GM18907 (cell line): ENCODE data around the gene COL2A1.

Experiments used
- ATAC-seq: cut with Tn5 transposase; IDR thresholded peaks from one replicate; pipeline ENCODE4 v1.9.1; 2021; ENCODE audit warnings: mild to moderate bottlenecking, moderate library complexity; ENCODE audit not compliant: unreplicated experiment

Gene COL2A1

DNA sequence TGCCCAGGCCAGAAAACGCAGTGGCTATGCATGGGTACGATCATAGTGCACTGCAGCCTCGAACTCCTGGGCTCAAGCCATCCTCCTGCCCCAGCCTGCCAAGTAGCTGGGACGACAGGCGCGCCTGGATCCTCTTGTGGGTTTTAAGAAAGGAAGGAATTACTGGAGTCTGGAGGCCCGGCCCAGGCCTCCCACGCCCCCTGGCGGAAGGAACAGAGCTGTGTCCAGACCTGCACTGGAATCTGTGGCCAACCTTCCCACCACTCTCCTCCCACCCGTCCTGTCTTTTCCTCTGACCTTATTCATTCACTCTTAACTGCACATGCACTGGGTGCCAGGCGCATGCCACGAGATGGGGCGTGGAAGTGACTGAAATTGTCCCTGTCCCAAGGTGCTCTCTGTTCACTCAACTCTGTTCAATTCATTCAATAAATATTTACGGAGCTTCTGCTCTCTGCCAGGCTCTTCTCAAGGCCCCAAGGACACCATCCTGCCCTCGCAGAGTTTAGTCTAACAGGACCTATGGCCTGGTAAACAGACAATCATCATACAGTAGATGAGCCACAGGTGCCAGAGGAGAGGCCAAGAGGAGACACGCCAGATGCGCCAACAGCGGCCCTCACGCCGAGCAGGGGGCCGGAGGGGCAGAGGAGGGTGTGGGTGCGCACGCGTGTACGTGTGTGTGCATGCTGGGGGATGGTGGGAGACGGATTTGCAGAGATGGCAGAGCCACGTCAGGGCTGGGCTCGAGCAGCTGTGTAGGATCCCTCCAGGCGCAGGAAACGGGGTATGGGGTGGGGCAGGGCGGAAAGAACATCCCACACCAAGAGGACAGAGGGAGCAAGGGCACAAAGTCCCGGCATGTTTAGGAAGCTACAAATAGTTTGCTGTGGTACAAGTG lies 54.6 kb downstream of the COL2A1 start:
- no peak for ATAC-seq

DNA sequence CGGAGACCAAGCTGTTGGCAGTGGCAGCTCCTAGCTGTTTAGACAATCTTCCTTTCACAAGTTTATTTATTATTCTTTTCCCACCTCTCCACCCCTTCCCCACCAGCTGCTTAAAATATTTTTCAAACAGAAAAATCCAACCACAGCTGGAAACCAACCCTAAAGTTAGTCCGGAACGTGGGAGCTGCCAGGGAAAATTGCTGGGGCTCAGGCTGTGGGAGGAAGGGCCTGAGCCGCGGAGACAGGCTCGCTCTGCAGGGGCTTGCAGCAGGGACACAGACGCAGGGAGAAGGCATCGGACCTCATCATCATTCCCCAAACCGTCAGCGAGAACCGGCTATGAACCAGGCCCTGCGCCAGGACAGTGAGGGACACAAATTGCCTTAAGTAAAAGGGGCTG lies 56.9 kb downstream of the COL2A1 start:
- no peak for ATAC-seq

DNA sequence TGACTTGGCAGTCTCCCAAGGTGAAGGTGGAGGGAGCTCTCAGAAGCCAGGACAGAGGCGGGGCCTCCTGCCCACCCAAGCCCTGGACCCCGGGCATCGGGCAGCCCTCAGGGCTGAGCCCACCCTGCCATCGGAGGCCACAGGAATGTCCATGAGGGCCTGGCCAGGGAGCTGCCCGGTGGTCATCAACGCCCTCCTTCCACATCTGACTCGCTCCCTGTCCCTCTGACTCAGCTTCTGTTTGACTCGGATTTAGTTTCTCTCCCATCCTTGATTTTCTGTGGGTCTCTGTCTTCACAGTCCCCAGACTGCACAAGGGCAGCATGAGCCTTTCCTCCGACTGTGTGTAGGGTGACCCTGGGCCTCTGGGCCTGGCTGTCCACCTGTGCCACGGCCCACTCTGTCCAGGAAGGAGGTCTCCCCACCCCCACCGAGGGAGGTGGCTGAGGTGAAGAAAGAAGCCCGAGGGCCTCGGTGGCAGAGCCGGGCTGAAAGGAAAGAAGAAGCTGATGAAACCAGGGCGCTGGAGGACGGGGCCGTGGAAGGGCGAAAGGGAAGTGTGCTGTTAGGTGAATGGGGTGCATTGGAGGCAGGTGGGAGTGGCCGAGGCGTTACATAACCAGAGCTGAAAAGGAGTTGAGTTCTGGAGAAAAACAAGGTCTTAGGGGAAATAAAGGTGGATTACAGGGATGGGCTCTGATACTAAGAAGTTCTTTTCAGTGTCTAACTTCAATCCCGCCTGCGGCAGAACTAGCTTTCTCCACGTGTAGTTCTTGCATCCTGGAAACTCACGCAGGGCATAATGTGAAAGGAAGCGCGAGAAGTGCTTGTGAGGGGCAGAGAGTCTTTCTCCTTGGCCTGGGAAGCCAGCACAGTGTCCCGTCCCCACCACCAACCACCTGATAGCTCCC lies 57.6 kb downstream of the COL2A1 start:
- ATAC-seq = no peak

DNA sequence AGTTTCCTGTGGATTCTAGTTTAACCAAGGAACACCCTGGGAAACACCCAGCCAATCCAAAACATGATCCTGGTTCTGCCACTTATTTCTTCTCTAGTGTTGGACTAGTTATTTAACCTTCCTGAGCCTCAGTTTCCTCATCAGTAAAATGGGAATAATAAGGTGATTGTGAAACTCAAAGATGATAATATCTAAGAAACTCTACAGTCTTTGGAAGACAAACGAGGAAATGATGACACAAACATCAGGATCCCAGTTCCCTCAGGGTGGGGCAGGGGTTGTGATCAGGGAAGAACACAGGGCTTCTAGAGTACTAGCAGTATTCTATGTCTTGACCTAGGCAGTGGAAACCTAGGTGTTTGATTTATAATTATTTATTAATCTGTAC lies 58.9 kb downstream of the COL2A1 start:
- ATAC-seq = no peak

DNA sequence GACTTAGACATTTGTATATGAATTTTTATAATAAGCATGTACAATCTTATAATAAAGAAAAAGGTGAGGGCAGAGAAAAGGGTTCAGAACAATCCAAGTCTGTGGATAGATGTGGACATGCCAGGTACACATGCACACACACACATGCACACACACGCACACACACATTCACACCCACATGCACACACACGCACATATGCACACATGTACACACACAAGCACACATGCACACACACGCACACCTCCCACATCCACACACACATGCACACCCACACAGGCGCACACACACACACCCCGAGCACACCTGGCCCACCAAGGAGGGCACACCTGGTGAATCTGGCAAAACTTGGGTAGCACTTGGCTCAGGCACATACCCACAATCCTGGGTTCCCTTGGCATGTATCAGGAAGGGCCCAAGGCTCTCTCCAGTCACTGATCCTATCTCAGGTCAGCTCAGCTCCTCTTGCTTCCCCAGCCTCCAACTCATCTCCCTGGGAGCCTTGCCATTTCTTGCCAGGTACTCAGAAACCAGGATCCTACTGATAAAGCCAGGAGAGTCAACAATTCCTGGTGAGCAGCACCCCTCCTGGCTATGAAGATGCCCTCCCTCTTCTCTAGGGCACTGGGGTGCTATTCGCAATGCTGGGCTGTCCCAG lies 59.5 kb downstream of the COL2A1 start:
- ATAC-seq = no peak

DNA sequence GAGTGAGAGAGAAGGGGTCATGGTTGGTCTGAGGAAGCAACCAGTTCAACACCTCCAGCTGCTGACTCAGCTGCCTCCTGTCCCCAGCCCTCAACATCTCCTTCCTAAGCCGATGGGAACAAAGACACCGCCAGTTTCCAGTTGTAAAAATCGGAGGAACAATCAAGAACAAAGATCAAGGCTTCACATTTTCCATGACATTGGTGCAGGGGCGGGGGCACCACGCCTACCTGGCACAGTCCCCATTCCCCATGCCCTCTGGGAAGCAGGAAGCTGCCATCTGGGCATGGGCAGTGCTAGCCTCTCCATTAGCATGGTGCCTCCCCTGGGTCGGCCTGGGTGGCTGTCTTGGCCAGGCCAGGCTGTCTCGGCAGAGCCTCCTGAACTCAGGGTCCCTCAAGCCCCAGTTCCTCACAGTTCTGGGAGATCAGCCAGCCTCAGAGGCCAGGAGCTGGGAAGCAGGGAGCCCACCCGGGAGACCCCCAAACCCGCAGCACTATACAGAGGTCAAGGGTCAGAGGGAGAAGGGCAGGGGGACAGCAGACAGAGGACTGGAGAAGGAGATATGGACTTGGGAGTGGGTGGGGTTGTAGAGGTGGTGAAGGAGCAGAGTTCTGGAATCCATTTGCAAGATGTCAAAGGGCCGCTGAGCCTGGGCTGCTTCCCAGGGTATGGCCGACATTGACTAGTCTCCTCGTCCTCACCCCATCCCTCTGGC lies 60.5 kb downstream of the COL2A1 start:
- no peak for ATAC-seq

DNA sequence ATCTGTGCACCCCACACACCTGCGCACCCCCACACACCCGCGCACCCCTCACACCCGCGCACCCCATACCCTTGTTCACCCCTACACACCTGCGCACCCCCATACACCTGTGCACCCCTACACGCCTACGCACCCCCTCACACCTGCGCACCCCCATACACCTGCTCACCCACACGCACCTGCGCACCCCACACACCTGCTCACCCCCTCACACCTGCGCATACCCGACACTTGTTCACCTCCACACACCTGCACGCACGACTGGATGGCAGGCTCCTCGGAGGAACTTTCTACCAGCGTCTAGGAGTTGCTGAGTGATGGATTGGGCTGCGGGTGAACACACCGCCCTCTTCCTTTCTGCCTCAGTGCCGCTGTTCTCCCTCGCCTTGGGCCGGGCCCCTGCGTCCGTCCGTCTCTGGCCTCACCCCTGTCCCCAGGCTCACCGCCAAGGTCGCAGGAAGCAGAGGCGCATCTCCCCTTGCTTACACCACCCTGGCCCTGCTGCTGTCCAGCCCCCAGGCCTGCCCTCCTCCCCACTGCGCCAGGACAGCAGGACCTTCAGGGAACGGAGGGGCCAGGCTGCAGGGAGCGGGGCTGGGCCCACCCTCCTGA lies 61.6 kb downstream of the COL2A1 start:
- ATAC-seq = no peak

DNA sequence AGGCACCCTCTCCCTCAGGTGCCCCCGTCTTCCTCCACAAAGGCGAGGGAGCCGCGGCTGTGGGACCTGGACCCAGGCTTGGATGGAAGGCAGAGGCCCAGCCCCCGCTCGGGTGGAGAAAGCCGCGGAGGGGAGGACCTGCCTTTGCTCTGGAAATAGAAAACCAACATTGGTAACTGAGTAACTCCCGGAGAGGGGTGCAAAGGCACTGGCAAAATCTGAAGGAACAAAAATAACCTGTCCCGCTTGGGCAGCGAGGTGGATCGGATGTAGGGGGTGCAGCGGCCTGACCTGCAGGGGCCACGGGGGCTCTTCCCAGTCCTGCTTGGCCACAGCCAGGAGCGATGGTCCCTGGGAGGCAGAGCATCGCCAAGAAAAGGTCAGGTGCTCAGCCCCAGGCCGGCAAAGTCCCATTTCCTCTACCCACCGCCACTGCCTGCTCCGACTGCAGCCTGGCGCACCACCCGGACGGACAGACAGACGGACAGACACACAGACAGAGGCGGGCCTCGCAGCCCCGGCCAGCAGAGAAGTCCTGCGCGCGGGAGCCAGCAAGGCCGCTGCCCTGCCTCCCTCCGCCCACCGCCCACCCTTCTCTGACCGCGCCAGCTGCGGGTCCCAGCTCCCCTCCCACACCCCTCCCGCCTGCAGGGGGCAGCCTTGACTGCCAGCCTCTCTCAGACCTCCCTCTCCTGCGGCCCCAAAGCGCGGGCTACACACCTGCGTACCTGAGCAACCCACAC lies 62.2 kb downstream of the COL2A1 start:
- ATAC-seq = no peak

DNA sequence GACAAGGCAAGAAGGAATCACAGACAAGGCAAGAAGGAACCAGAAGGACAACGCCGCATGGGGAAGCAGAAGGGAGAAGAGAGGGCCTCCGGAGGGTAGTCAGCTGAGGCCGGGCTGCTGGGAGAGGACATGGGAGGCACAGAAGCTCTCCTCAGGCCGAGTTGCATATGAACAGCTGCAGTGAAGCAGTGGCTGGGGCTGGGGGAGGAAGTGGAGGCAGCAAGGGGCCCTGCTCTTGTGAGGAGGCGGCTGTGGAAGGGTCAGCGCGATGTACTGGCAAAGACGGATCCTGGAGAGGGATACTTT lies 62.8 kb downstream of the COL2A1 start:
- ATAC-seq = no peak

DNA sequence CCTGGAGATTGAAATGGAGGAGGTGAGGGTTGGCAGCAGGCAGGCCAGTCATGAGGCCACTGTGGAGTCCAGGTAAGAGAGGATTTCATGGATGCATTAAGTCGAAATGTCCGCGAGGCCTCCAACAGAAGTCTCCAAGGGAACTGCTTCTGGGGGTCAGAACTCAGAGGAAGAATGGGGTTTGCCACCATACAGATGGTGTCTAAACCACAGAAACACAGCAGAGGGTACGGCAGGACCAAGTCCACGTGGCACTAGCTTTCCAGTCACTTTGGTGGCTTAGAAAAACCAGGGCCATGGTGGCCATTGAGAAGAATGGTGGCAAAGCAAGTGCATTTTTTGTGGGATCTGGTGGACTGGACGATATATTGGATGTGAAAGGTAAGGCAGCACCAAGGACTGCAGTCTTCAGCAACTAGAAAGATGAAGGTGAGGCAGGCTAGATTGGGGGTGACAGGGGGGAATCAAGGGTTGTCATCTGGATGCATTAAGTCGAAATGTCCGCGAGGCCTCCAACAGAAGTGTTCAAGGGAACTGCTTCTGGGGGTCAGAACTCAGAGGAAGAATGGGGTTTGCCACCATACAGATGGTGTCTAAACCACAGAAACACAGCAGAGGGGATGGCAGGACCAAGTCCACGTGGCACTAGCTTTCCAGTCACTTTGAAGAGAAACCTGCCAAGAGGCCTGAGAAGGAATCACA lies 63.4 kb downstream of the COL2A1 start:
- ATAC-seq = no peak

DNA sequence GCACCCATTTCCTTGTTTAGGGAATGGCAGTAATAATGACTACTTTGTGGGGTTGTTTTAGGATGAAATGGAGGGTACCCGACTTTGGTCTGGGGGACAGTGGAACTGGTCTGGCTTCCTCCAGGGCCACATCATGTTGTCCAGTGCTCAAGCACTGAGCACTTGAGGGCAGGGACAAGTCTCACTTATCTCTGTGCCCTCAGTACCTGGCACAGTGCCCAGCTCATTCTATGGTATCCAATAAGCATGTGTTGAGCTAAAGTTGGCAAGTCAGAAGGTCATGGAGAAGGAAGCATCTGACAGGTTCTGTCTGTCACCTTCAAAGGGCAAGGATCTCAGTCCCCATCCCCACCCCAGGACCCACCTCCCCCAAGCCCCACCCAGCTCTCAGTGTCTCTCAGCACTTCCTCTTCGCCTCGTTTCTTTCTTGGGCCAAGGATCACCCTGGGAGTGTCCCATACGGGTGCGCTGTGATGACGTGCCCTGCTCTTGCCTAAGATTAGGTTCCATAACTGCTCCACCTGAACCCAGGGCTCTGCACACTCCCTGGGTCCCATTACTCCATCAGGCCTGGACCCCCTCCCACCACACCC lies 65.2 kb downstream of the COL2A1 start:
- no peak for ATAC-seq

DNA sequence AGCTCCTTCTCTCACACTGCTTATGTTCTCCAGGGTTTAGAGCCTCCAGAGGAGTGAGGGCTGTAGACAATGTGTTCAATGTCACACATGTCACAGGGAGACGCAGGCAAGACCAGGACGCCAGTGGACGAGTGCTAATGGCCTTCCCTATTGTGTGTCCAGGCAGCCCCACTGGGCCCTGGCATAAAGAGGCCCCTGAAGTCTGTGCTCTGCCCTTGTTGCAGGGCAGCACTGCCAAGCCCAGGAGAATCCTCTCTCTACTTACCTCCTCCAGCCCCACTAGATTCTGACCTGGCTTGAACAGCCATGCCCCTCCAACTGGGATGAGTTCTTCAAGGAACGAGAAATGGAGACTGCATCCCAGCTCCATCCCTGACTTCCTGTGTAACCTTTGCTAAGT lies 65.7 kb downstream of the COL2A1 start:
- no peak for ATAC-seq

DNA sequence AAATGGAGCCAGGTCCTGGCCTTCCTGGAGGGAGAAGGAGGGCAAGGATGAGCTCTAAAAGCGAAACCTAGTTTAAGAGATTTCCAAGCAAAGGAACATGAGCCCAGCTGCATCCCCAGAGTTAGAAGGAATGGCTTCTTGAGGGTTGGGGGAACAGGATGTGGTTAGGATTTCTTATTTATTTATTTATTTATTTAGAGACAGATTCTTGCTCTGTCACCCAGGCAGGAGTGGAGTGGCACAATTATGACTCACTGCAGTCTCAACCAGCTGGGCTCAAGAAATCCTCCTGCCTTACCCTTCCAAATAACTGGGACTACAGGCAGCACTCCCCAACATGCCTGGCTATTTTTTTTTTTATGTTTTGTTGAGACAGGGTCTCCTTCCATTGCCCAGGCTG lies 66.2 kb downstream of the COL2A1 start:
- ATAC-seq = no peak

DNA sequence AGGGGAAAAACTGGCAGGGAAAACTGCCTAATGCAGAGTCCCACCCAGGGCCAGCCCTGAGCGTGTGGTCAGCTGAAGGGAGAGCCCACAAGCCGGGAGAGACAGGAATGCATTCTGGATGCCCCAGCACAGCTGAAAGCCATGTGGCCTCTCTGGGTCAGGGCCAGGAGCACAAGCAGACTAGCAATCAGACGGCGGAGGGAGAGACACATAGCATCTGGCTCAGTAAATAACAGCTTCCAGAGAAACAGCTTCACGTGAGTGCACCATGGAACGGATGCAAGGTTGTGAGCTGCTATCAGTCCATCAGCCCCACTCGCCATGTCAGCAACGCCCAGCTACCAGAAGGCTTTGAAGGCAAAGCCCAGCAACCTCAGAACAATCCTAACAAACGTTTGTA lies 69.1 kb downstream of the COL2A1 start:
- ATAC-seq = no peak

DNA sequence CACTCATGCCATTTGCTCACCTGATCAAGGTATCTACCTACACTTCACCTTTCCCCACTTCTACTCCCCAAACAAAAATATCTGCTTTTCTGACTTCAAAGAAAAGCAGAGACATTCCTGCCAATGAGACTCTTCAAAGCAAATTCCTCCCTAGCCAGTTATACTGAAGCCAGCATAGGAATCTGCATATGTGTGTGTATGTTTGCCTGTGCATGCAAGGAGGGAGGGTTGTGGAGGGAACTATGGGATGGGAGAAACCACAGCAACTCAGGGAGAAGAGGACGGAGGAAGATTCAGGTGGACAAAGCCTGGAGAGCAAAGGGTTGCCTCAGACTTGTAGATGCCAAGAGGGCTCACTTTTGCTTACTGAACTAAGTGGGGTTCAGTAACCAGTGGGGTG lies 73.1 kb downstream of the COL2A1 start:
- no peak for ATAC-seq

DNA sequence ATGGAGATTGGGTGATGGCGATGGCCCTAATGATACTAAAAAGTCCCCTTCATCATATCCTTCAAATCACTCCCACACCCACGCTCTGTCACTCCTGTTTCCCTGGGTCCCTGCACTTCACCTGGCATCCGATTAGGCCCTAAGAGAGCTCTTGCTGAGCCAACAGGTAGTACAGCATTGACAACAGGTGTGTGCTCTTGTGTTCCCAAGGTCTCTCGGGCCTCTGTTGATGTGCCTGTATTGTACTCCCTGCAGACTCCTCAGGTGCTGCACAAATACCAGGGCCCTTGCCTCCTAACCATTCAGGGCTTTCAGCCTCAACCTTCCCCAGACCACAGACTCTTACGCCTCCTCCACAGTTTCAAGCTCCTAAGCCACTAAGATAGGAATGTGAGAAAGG lies 73.6 kb downstream of the COL2A1 start:
- no peak for ATAC-seq

DNA sequence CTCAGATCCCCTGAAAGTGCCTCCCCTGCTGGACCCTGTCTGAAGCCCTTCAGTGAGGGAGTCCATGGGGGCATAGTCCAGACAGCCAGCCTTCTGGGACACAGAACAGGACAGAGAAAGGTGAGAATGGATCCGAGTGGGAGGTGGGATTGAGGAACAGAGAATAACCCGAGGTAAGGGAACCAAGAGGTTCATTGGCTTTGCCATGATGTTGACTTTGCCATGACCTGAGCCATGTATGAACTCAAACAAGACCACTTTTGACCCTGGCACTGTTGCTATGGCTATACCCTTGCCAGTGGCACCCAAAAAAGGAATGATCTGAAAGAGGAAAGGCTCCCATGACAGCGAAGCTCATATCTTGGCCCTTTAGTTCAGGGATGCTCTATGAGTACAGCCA lies 76.9 kb downstream of the COL2A1 start:
- no peak for ATAC-seq
